Ecto neural progenitor cell (in vitro differentiated cells): ENCODE measurements around the gene MTAP.
A peak's percentile ranks its signal among the peaks of the same experiment; 100 is the strongest.
"Not testable (repeated sequence)": the region's sequence is repeated elsewhere in the genome, so short reads cannot be mapped to it uniquely, and the experiment has no call there.

Experiments used
- DNase-seq: peaks from one replicate; pipeline ENCODE4 v3.0.0-alpha.2; 2018; ENCODE audit warnings: low spot score

Gene MTAP

DNA sequence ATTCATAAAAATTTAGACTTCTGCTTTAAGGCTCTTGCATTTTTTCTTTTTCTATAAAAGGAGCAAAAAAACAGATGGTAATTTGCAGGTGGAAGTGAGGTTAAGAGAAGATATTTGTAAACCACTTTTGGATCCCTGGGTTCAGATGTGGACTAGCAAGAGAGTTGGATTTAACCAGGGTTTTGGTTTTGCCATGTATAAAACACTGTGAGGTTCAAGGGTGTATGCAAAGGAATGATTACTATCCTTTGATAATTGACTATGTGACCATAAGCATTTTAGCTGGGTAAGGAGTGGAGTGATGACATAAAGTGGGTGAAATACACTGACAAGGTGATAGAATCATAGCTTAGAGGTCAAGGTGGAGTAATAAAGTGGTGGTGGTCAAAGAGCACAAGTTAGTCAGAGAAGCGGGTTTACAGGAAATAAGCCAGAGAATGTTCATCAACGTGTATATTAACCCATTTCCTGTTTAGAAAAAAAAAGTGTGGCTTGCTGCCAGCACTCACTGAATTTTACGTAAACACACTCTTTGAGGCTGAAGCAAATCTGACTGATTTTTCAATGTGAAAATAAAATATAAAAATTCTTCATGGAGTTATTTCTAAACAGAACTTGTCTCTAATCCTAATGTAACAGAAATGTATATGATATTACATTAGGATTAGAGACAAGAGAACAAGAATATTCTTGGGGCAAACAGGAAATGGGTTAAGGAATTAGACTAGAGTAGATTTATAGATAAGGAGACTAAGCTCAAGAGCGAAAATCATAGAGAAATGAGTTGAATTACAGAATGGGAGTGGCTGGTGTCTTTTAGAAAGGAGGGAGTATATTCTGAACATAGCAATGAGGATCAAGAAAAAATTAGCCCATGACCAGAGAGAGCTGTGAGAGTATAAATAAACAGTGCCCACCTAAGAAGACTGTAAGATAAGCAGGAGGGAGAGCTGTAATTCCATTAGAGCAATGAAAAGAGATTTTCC, 117.2 kb downstream of the MTAP start:
- no peak for DNase-seq

GRCh38 chr9:21923694-21924093, 121.3 kb downstream of the MTAP start:
- no peak for DNase-seq

GRCh38 chr9:21927752-21928151, 125.3 kb downstream of the MTAP start:
- DNase-seq = no peak

DNA sequence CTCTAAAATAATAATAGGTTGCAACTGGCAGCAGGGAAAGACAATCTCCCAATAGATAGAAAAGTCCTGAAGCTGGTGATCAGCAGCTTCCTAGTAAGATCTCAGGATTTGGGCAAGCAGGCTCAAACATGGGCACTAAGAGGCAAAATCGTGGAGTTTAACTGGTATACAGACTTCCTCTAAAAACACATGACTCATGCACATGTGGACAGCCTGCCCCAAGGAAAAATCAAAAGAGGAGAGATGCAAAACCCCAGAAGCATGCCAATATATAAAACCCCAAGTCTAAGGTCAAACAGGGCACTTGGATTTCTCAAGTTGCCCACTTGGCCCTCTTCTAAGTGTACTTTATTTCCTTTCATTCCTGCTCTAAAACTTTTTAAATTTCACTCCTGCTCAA, 129.0 kb downstream of the MTAP start:
- DNase-seq = no peak

- no peak for DNase-seq
These were observed 130.8 kb downstream of the MTAP start for GRCh38 chr9:21933281-21933680.

DNA sequence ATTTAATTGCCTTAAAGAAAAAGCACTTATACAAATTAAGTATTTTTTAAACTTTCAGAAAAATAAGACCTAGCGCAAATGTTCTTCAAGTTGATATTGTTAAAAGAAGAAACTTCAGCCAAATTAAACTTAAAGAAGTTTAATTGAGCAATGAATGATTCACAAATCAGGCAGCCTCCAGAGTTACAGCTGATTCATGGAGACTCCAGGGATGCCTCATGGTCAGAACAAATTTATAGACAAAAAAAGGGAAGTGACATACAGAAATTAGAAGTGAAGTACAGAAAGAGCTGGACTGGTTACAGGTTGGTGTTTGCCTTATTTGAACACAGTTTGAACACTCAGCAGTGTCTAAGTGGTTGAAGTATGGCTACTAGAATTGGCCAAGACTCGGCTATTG, 131.4 kb downstream of the MTAP start:
- DNase-seq = no peak

DNA sequence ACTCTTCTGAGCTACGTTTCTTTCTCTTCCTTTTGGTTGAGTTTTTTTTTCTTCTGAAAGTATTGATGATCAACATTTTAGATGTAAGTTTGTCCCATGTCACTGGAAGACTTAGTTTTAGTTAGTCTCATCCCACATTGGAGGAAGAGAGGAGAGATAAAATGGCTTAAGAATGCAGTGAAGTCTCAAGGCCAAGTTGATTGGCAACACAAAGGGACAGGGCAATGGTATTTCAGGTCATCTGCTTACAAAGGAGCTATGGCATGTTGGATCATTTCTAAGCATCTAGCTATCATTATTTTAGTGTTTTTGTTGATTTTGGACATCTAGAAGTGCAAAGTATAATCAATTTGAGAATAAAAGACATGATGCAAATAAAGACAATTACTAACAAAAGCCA, 133.2 kb downstream of the MTAP start:
- DNase-seq = no peak

DNA sequence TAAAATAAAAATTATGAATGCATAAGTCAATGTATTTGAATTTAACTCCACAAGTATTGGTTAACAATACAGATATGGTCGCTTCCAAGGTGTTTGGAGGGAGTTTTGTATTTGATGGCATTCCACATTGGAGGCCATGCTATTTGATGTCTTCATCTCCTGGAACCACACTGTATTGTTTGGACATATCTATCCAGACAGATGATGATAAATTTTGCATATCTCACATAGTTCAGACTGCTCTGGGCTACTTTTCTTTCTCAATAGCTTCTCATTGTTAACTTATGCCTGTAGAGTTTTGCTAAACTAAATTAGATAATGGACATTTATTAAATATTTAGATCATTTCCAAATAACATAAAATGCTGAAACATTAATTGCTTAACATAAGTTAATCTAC, 133.7 kb downstream of the MTAP start:
- DNase-seq = no peak

GRCh38 chr9:21941337-21941995, 139.0 kb downstream of the MTAP start:
- DNase-seq = no peak

GRCh38 chr9:21943464-21943863, 141.0 kb downstream of the MTAP start:
- DNase-seq = no peak

GRCh38 chr9:21945606-21946005, 143.2 kb downstream of the MTAP start:
- DNase-seq = no peak

GRCh38 chr9:21958833-21959232, 156.4 kb downstream of the MTAP start:
- DNase-seq = no peak

DNA sequence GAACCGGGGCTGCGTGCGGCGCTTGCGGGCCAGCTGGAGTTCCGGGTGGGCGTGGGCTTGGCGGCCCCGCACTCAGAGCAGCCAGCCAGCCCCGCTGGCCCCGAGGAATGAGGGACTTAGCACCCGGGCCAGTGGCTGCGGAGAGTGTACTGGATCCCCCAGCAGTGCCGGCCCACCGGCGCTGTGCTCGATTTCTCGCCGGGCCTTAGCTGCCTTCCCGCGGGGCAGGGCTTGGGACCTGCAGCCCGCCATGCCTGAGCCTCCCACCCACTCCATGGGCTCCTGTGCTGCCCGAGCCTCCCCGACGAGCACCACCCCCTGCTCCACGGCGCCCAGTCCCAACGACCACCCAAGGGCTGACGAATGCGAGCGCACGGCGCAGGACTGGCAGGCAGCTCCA, 156.8 kb downstream of the MTAP start:
- not testable (repeated sequence) for DNase-seq

DNA sequence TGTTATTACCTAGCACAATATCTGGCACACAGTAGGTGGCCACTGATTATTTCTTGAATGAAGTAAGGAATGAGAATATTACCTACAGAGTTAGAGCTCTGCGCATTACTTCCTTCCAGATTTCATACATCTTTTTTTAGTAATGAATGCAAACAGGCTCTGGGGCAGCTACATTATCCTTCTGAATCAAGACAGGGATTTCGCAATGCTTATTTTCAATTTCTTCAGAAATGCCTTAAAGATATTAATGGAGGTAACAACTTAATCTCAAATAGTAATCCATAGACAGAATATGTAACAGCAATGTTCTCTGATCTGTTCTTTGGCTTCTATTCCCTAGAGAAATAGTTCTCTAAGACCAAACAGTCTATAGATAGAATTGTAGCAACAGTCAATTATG, 159.1 kb downstream of the MTAP start:
- DNase-seq = no peak

GRCh38 chr9:21964925-21965385, 162.5 kb downstream of the MTAP start:
- no peak for DNase-seq

GRCh38 chr9:21965401-21965951, 163.0 kb downstream of the MTAP start:
- peak; percentile 82 for DNase-seq

- DNase-seq = no peak
These were observed 163.9 kb downstream of the MTAP start for GRCh38 chr9:21966140-21966851.

GRCh38 chr9:21967169-21967568, 164.7 kb downstream of the MTAP start:
- DNase-seq = no peak

DNA sequence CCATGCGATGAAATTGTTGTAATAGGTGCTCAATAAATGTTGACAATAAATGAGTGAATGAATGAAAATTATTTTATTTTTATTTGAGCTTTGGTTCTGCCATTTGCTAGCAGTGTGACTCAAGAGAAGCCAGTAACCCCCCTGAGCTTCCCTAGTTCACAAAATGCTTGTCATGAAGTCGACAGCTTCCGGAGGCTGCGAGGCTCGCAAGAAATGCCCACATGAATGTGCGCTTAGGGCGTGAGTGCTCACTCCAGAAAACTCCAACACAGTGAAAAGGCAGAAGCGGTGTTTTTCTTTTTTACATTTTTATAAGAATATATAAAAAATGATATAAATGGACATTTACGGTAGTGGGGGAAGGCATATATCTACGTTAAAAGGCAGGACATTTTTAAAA, 165.3 kb downstream of the MTAP start:
- no peak for DNase-seq

GRCh38 chr9:21968331-21969010, 166.0 kb downstream of the MTAP start:
- DNase-seq = peak; percentile 70
